Rectal smooth muscle tissue (tissue), 1 donor: ENCODE results near the gene TMEM250.
A peak's percentile ranks its signal among the peaks of the same experiment; 100 is the strongest.

Source experiments
- H3K27ac ChIP-seq: one replicate; pipeline ENCODE4 v1.7.0; 2013; ENCODE audit warnings: low read depth, low read length, inconsistent platforms
- H3K27me3 ChIP-seq: one replicate; pipeline ENCODE4 v1.7.0; 2013; ENCODE audit warnings: low read length; ENCODE audit not compliant: control insufficient read depth, insufficient read depth
- H3K36me3 ChIP-seq: one replicate; pipeline ENCODE4 v1.7.0; 2013; ENCODE audit warnings: low read length; ENCODE audit not compliant: control insufficient read depth, insufficient read depth
- H3K4me1 ChIP-seq: one replicate; pipeline ENCODE4 v1.7.0; 2013; ENCODE audit warnings: low read length; ENCODE audit not compliant: control insufficient read depth, insufficient read depth
- H3K4me3 ChIP-seq: one replicate; pipeline ENCODE4 v1.7.0; 2013; ENCODE audit warnings: low read length
- H3K9ac ChIP-seq: one replicate; pipeline ENCODE4 v1.7.0; 2013; ENCODE audit warnings: low read length

TMEM250 gene

DNA sequence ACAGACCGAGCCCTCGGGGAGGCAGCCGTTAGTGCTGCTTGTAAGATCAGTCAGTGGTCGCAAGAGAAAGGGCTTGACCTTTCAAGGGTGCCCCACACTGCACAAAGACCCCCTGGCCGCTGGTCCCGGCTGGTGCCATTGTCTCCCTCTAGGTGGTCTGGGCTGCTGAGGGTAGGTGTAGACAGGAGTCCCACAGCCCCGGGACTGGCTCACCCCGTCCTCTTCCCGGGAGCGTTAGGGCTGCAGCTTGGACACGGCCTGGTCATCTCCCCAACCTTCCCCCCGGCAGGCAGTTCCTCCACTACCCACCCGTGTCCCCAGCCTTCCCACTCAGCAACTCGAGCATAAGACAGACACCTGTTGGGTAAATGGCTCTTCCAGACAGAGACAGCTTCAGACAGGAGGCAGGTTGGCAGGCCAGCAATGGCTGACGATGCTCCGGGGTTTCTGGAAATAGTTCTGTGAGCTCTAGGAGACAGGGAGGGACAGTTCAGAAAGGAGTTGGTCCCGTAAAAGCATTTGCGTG, 15.3 kb upstream of the TMEM250 start:
- no peaks in the 10 kb centered on the region for H3K36me3 ChIP-seq
- no peak overlapping the region for H3K4me3 ChIP-seq
- H3K4me1 ChIP-seq, result no peaks in the 10 kb centered on the region
- no peak overlapping the region for H3K27ac ChIP-seq
- H3K27me3 ChIP-seq, result peaks cover 42% of the 10 kb centered on the region
- no peak overlapping the region for H3K9ac ChIP-seq

DNA sequence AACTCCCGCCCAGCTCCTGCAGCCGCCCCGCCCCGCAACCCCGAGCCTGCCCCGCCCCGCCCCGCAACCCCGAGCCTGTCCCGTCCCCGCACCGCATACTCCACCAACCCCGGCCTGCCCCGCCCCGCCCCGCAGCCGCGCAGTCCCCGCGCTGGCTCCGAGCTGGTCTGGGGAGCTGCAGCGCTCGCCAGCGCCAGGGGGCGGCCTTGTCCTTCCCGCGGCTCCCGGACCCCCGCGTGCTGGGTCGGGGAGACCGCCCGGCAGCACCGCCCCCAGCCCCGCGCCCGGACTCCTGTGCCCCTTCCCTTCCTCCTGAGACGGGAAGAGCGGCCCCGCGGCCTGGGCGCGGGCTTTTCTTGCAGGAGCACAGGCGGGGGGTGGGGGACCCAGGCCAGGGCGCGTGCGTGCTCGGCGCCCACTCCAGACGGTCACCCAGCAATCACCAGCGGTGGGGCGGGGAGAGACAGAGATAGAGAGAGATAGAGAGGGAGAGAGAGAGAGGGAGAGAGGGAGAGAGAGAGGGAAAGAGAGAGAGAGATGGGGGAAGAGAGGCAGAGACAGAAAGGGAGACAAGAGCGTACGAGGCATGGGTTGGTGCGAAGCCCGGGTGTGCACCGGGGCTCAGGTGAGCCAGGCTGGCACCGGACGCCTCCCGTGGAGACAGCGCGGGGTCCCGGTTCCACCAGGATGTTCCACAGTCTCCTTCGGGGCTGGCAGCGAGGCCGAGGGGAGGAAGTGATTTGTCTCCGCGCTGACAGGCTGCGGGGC, 14.7 kb upstream of the TMEM250 start:
- Histone ChIP-seq H3K9ac (no peak overlapping the region), H3K27me3 (peaks cover 44% of the 10 kb centered on the region), H3K36me3 (no peaks in the 10 kb centered on the region), H3K4me3 (peak overlapping the region; percentile 15), H3K27ac (no peak overlapping the region), H3K4me1 (no peaks in the 10 kb centered on the region)

DNA sequence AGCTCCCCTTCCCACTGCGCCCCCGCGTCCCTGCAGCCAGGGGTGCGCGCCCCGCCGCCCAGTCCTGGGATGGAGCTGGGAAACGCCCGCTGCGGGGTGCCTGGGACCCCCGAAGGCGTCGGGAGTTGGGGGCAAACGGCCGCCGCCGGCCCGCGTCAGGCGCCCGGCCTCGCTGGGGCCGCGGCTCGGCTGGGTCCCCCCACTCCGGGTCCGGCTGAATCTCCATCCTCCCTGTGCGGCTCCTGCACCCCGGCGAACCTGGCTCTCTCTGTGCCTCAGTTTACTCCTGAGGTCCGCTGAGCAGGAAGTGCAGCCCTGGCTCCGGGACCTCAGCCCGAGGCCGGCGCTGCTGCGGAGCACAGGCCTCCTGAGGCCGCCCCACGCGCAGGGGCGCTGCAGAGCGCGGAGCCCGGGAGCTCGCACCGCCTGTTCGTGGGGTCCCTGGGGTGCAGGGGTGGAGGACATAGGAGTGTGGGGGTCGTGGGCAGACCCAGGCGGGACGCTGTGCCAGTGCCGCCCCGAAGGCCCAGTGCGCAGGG, 13.9 kb upstream of the TMEM250 start:
- H3K9ac ChIP-seq, result no peak overlapping the region
- no peaks in the 10 kb centered on the region for H3K4me1 ChIP-seq
- H3K36me3 ChIP-seq, result no peaks in the 10 kb centered on the region
- H3K27me3 ChIP-seq, result peaks cover 44% of the 10 kb centered on the region
- no peak overlapping the region for H3K27ac ChIP-seq
- H3K4me3 ChIP-seq, result no peak overlapping the region

DNA sequence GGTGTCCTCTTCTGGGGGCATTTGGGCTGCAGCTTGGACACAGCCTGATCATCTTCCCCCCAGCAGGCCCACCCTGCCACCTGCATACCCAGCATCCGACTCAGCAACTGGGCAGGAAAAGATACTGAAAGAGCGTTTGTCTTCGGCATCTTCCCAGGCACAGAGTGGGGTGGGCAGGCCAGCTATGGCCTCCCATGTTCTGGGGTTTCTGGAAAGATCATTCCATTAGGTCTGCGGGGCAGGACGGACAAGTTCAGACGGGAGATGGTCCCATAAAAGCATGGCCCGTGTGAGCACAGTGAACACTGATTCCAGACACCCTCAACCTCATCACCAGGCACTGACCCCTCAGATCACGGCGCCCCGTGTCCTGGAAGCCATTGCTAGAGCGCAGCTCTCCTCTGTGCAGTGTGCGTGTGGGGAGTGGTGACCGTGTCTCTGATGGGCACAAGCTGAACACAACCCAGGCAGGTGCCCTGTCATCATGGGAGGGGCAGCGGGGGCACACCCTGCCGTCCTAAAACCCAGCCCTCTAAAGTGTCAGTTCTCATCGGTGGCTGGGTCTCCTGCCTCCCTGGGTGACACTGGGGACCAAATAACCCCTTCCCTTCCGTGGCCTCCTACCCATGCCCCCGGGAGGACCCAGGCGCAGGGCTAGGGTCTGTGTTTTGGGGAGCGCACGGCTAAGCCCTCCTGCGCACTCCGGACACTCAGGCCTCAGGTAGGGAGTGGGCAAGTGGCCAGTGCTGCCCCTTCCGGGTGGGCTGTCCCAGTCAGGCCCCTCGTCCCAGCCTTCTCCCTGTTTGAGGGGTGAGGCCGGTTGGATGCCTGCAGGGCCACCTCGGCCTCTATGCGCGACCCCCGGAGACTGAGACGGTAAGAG, 13.2 kb upstream of the TMEM250 start:
- no peaks in the 10 kb centered on the region for H3K36me3 ChIP-seq
- peaks cover 40% of the 10 kb centered on the region for H3K27me3 ChIP-seq
- no peak overlapping the region for H3K9ac ChIP-seq
- no peak overlapping the region for H3K4me3 ChIP-seq
- no peak overlapping the region for H3K27ac ChIP-seq
- no peaks in the 10 kb centered on the region for H3K4me1 ChIP-seq

DNA sequence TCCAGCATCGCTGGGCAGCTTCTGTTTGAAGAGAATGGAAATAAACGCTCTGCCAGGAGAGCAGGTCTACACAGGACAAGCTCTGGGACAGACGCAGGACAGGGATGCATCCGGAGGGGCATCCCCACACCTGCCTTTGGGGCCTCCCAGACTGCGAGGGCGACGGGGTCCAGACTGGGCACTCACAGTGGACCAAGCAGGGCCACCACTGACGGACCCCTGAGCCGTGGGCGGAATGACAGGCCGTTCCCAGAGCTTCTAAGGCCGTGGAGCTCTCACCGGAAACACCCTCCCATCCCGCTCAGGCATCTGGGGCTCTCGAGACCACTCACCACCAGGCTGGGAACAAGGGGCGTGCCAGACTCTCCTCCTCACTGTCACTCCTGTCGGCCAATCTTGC, 10.5 kb upstream of the TMEM250 start:
- H3K9ac ChIP-seq, result no peak overlapping the region
- no peak overlapping the region for H3K4me3 ChIP-seq
- no peaks in the 10 kb centered on the region for H3K4me1 ChIP-seq
- no peak overlapping the region for H3K27ac ChIP-seq
- H3K36me3 ChIP-seq, result no peaks in the 10 kb centered on the region
- H3K27me3 ChIP-seq, result peaks cover 30% of the 10 kb centered on the region

DNA sequence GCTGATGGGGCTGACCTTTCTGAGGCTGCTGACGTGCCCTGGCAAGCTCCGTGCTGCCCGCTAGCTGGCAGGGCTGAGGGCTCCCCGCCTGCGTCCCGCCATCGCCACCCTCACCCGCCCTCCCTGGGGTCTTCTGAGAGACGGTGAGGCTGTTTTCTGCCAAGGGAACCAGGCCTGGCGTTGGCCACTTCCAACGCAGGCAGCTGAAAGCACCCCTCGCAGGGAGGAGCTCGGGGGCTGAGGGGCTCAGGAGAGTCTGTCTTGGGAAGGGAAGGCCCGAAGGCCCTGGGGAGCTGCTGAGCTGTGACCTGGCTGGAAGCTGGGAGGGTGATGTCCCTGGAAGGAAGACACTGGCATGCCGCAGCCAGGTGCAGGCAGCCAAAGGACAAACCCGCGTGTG, 9.8 kb upstream of the TMEM250 start:
- H3K27ac ChIP-seq, result no peak overlapping the region
- no peak overlapping the region for H3K4me3 ChIP-seq
- H3K27me3 ChIP-seq, result peaks cover 22% of the 10 kb centered on the region

DNA sequence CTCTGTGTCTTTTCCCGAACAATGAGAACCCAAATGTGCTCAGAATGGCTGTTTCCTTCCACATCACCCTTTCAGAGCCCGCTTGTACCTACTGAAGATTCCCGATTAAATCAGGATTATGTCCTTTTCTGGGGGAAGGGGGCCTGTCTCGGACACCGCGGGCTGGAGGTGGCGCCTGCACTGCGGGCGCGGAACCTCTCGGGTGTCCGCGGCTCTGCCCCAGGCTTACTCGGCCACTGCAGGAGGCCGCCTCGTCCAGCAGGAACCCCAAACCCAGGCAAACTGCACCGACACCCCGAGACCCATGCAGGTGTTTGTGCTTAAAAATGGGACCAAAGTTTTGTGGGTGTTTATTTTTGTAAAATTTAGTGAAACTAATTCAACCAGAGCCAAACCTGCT, 8.6 kb upstream of the TMEM250 start:
- Histone ChIP-seq H3K4me3 (no peak overlapping the region), H3K27ac (no peak overlapping the region), H3K4me1 (peaks cover 5% of the 10 kb centered on the region), H3K27me3 (peaks cover 19% of the 10 kb centered on the region), H3K9ac (no peak overlapping the region), H3K36me3 (no peaks in the 10 kb centered on the region)

More for the DNA sequence above, 9.8 kb upstream of the TMEM250 start:
- H3K9ac ChIP-seq, result no peak overlapping the region
- no peaks in the 10 kb centered on the region for H3K4me1 ChIP-seq
- H3K36me3 ChIP-seq, result no peaks in the 10 kb centered on the region

DNA sequence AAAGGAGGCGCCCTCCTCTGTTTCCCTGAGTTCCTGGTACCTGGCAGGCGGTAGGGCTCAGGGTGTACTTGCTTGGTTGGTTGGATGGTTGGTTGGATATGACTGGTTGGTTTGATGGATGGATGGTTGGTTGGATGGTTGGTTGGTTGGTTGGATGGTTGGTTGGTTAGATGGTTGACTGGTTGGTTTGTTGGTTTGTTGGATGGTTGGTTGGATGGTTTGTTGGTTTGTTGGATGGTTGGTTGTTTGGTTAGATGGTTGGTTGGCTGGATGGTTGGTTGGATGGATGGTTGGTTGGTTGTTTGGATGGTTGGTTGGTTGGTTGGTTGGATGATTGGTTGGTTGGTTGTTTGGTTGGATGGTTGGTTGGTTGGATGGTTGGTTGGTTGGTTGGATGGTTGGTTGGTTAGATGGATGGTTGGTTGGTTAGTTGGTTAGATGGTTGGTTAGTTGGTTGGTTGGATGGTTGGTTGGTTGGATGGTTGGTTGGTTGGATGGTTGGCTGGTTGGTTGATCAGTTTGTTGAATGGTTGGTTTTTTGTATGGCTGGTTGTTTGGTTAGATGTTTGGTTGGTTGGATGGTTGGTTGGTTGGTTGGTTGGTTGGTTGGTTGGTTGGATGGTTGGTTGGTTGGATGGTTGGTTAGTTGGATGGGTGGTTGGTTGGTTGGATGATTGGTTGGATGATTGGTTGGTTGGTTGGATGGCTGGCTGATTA, 6.5 kb upstream of the TMEM250 start:
- H3K27me3 ChIP-seq, result peaks cover 5% of the 10 kb centered on the region

DNA sequence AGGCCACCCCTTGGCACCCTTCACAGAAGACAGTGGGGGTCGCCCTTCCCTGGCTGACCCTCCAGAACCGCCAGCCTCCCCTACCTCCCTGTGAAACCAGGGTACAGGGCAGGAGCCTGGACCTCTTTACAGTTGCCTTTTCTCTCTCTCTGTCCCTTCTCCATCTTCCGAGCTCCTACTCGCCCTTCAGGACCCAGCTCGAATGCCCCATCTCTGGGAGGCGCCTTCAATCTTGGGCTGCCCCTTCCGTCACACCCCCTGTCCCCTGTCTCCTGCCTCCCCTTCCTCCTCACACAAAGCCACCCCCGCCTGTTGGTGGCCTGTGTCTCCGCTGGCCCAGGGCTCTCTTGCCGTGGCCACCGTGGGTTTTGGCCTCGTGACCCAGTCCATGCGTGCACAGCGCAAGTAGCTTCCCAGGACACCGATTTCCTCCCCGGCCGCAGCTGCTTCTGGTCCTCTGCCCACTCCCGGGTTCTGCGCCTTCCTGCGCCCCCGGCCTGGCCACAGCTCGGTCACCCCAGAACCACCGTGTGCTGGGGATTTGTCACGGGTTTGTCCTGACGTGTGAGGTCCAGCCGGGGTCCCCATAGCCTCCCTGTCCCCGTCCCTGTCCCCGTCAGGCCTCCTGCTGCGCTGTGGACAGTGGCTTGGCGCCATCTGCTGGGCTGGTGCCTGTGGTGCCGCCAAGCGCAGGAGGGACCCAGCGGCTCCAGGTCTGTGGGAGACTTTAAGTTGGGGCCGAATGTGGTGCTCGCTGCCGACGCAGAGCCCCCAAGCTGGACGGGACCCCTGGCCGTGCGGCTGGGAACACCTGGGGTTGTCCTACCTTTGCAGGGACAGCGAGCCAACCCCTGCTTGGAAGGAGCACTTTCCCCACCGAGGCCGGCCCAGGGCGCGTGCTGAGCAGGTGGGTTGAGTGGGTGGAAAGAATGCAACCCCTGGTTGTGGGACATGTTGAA, 4.0 kb upstream of the TMEM250 start:
- peak overlapping the region; percentile 42 for H3K4me3 ChIP-seq
- no peak overlapping the region for H3K9ac ChIP-seq
- H3K36me3 ChIP-seq, result no peaks in the 10 kb centered on the region
- H3K4me1 ChIP-seq, result peaks cover 12% of the 10 kb centered on the region
- no peak overlapping the region for H3K27ac ChIP-seq
- H3K27me3 ChIP-seq, result no peaks in the 10 kb centered on the region

More for the DNA sequence above, 6.5 kb upstream of the TMEM250 start:
- Histone ChIP-seq H3K27ac (no peak overlapping the region), H3K9ac (no peak overlapping the region), H3K4me3 (no peak overlapping the region), H3K4me1 (peaks cover 5% of the 10 kb centered on the region), H3K36me3 (no peaks in the 10 kb centered on the region)

DNA sequence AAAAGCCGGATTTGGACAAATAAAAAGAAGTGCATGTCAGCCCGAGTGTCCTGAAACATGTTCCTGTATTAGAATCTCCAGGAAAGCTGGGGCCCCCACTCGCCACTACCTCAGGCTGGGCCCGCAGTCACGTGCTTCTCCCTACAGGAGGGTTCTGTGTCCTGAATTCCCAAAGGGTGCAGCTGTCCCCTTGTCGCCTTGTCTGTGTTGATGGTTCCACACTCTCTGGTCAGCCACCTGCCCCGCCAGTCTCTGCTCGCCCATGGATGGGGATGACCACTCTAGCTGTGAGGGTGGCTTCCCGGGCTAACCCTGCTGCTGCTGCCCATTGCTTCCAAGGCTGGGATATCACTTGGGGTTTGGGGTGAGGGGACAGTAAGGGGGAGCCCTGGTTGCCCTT, 3.1 kb upstream of the TMEM250 start:
- Histone ChIP-seq H3K4me1 (peaks cover 15% of the 10 kb centered on the region), H3K27me3 (no peaks in the 10 kb centered on the region), H3K27ac (no peak overlapping the region), H3K36me3 (no peaks in the 10 kb centered on the region), H3K4me3 (no peak overlapping the region), H3K9ac (no peak overlapping the region)

DNA sequence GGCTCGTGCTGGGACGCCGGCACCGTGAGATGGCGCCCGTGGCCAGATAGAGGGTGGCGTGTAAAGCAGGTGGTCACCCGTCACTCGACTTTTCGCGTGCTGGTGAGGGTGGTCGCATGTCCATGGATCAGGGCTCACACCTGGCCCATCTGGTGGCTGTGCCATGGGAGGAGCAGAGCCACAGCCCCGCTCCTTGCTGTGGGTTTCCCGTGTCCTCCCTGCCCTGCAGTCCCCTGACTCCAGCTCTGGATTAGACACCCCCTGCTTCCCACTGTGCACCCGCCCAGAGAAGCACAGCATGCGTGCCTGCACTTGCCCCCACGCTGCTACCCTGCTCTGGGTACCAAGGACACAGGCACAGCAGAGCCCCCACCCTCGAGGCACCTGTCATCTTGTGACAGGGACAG, 1.8 kb upstream of the TMEM250 start:
- no peak overlapping the region for H3K27ac ChIP-seq
- no peak overlapping the region for H3K9ac ChIP-seq
- H3K4me3 ChIP-seq, result no peak overlapping the region
- peaks cover 6% of the 10 kb centered on the region for H3K36me3 ChIP-seq
- H3K4me1 ChIP-seq, result peaks cover 15% of the 10 kb centered on the region
- no peaks in the 10 kb centered on the region for H3K27me3 ChIP-seq
